Neuronal stem cell (in vitro differentiated cells): Measurements from ENCODE around the gene CLDN9.

ENCODE experiments used
- DNase-seq: peaks from one replicate; pipeline ENCODE4 v3.0.0-alpha.2; 2013; ENCODE audit warnings: low spot score
- H2AFZ ChIP-seq: one replicate; pipeline ENCODE4 v1.6.1; 2013; ENCODE audit warnings: mild to moderate bottlenecking, low read length, inconsistent platforms
- H2AK5ac ChIP-seq: 2 replicates; pipeline ENCODE4 v1.6.1; 2013; ENCODE audit warnings: low read depth, mild to moderate bottlenecking, inconsistent platforms, low read length, moderate library complexity, mixed read lengths
- H2BK120ac ChIP-seq: 2 replicates; pipeline ENCODE4 v1.6.1; 2013; ENCODE audit warnings: low read depth, mild to moderate bottlenecking, inconsistent platforms, low read length, moderate library complexity, mixed read lengths
- H2BK12ac ChIP-seq: one replicate; pipeline ENCODE4 v1.6.1; 2013; ENCODE audit warnings: low read length, inconsistent platforms
- H2BK15ac ChIP-seq: 2 replicates; pipeline ENCODE4 v1.6.1; 2013; ENCODE audit warnings: mild to moderate bottlenecking, low read length, inconsistent platforms, mixed read lengths
- H2BK5ac ChIP-seq: one replicate; pipeline ENCODE4 v1.6.1; 2013; ENCODE audit warnings: inconsistent platforms, mild to moderate bottlenecking, low read length, moderate library complexity
- H3K14ac ChIP-seq: one replicate; pipeline ENCODE4 v1.6.1; 2013; ENCODE audit warnings: low read length, inconsistent platforms
- H3K18ac ChIP-seq: 2 replicates; pipeline ENCODE4 v1.6.1; 2013; ENCODE audit warnings: low read length, inconsistent platforms
- H3K23ac ChIP-seq: 2 replicates; pipeline ENCODE4 v1.6.1; 2013; ENCODE audit warnings: low read depth, mild to moderate bottlenecking, mixed read lengths, low read length, inconsistent platforms; ENCODE audit not compliant: poor library complexity
- H3K27ac ChIP-seq: replicated peaks from 3 replicates; pipeline ENCODE4 v1.5.1; 2013; ENCODE audit warnings: low read length, inconsistent platforms
- H3K27me3 ChIP-seq, 3 experiments: 2 replicates each; pipeline ENCODE4 v1.6.1; 2013; ENCODE audit warnings: low read length in 3 of 3, mild to moderate bottlenecking in 2 of 3, inconsistent platforms in 1 of 3, low read depth in 1 of 3, mixed read lengths in 1 of 3, moderate library complexity in 1 of 3; ENCODE audit not compliant: control insufficient read depth in 3 of 3, insufficient read depth in 3 of 3
- H3K36me3 ChIP-seq, 2 donors: replicated peaks in 1 of 2; 2 replicates each; pipeline ENCODE4 v1.6.1; 2013; ENCODE audit warnings: low read length in 2 of 2; ENCODE audit not compliant: control insufficient read depth in 2 of 2, insufficient read depth in 2 of 2
- H3K4ac ChIP-seq: 2 replicates; pipeline ENCODE4 v1.6.1; 2013; ENCODE audit warnings: inconsistent platforms, mild to moderate bottlenecking, low read length, moderate library complexity
- H3K4me1 ChIP-seq, 2 donors: 1 replicate in 1 of 2; 2 replicates in 1 of 2; pipeline ENCODE4 v1.6.1; 2013; ENCODE audit warnings: low read length in 2 of 2, low read depth in 1 of 2; ENCODE audit not compliant: control insufficient read depth in 2 of 2, insufficient read depth in 1 of 2
- H3K4me2 ChIP-seq: one replicate; pipeline ENCODE4 v1.6.1; 2013; ENCODE audit warnings: mild to moderate bottlenecking, low read length, inconsistent platforms; ENCODE audit not compliant: insufficient read depth, poor library complexity, severe bottlenecking
- H3K4me3 ChIP-seq, 2 donors: 2 replicates each; pipeline ENCODE4 v1.5.1; 2013; ENCODE audit warnings: low read length in 2 of 2, mild to moderate bottlenecking in 2 of 2, inconsistent platforms in 1 of 2, moderate library complexity in 1 of 2
- H3K79me1 ChIP-seq: one replicate; pipeline ENCODE4 v1.6.1; 2013; ENCODE audit warnings: low read depth, mild to moderate bottlenecking, inconsistent platforms, low read length, moderate library complexity
- H3K9ac ChIP-seq: one replicate; pipeline ENCODE4 v1.6.1; 2013; ENCODE audit warnings: mild to moderate bottlenecking, low read depth, low read length, inconsistent platforms; ENCODE audit not compliant: poor library complexity
- H3K9me3 ChIP-seq, 2 donors: replicated peaks in 1 of 2; 2 replicates each; pipeline versions ENCODE3 to v1.6.1; 2013; ENCODE audit warnings: low read length in 2 of 2, mild to moderate bottlenecking in 2 of 2, inconsistent platforms in 1 of 2, low read depth in 1 of 2, mixed read lengths in 1 of 2, moderate library complexity in 1 of 2; ENCODE audit not compliant: control insufficient read depth in 2 of 2, insufficient read depth in 1 of 2
- H4K8ac ChIP-seq: one replicate; pipeline ENCODE4 v1.6.1; 2013; ENCODE audit warnings: low read depth, mild to moderate bottlenecking, inconsistent platforms, low read length, moderate library complexity
- H4K91ac ChIP-seq: one replicate; pipeline ENCODE4 v1.6.1; 2013; ENCODE audit warnings: low read length, low read depth, mild to moderate bottlenecking, inconsistent platforms; ENCODE audit not compliant: poor library complexity
- WGBS, 2 donors: extraction: QIAGEN DNeasy Blood & Tissue Kit; methylation state at CpG; one replicate each; pipeline ENCODE4 v1.1.7; 2013; ENCODE audit warnings: missing lambda C conversion rate in 2 of 2, mixed read lengths in 1 of 2; ENCODE audit not compliant: insufficient read length in 2 of 2, insufficient replicate concordance in 1 of 2; ENCODE audit errors: extremely low coverage in 2 of 2; 5-methylcytosine and 5-hydroxymethylcytosine counted together

The CLDN9 gene

GRCh38 chr16:3017794-3018506 is 5.2 kb downstream of the CLDN9 start, which contains the start of gene CLDN6:
TSS of gene CLDN6 (minus strand) at chr16:3018183. CDS start at chr16:3016021, 2,162 bp downstream.
- no peak within 1 kb of the TSS for H4K91ac ChIP-seq
- H2BK5ac ChIP-seq, result peak within 1 kb of the TSS; percentile 39
- peak within 1 kb of the TSS; percentile 94 for H3K18ac ChIP-seq
- peak within 1 kb of the TSS; percentile 38 for H3K14ac ChIP-seq
- peak within 1 kb of the TSS; percentile 92 for H4K8ac ChIP-seq
- WGBS, 2 donors, result no CpG with 5 or more reads among the region's 52 CpGs
- H3K4me1 ChIP-seq, result peaks cover 17 to 22% of the 10 kb centered on the region in 2 donors
- H3K4me2 ChIP-seq, result peak within 1 kb of the TSS; percentile 84
- H2AK5ac ChIP-seq, result peak within 1 kb of the TSS; percentile 36
- H2BK15ac ChIP-seq, result peak within 1 kb of the TSS; percentile 83
- peak within 1 kb of the TSS; percentile 34 for H2AFZ ChIP-seq
- no peaks in the 10 kb centered on the region for H3K9me3 ChIP-seq
- H2BK12ac ChIP-seq, result no peak within 1 kb of the TSS
- H3K27me3 ChIP-seq, result peaks cover 7 to 41% (median 20%) of the 10 kb centered on the region in 3 experiments
- H3K27ac ChIP-seq, result no peak within 1 kb of the TSS
- H3K23ac ChIP-seq, result peak within 1 kb of the TSS; percentile 94
- no peak within 1 kb of the TSS for H2BK120ac ChIP-seq
- peaks cover 6% of the 10 kb centered on the region for H3K79me1 ChIP-seq
- peak; percentile 77 for DNase-seq
- peak within 1 kb of the TSS in 1 of 2 donors; percentile 78 for H3K4me3 ChIP-seq
- H3K4ac ChIP-seq, result no peak within 1 kb of the TSS
- no peaks in the 10 kb centered on the region for H3K36me3 ChIP-seq
- H3K9ac ChIP-seq, result peak within 1 kb of the TSS; percentile 34

GRCh38 chr16:3019594-3020246 is 7.0 kb downstream of the CLDN9 start:
- Histone ChIP-seq H2BK15ac (peak overlapping the region; percentile 67), H3K79me1 (peaks cover 9% of the 10 kb centered on the region), H3K9me3 (no peaks in the 10 kb centered on the region), H3K18ac (peak overlapping the region; percentile 85), H3K4me1 (peaks cover 25 to 29% of the 10 kb centered on the region in 2 donors), H3K23ac (peak overlapping the region; percentile 98), H3K4me3 (peak overlapping the region; percentile 46 to 51), H4K8ac (peak overlapping the region; percentile 43), H3K27ac (no peak overlapping the region), H4K91ac (no peak overlapping the region), H2BK120ac (no peak overlapping the region), H3K9ac (no peak overlapping the region), H2BK5ac (peak overlapping the region; percentile 53), H2AFZ (peak overlapping the region; percentile 93), H3K36me3 (no peaks in the 10 kb centered on the region), H2AK5ac (peak overlapping the region; percentile 46), H3K4me2 (peak overlapping the region; percentile 73), H3K4ac (no peak overlapping the region), H3K14ac (no peak overlapping the region), H3K27me3 (peaks cover 0 to 24% (median 9%) of the 10 kb centered on the region in 3 experiments), H2BK12ac (no peak overlapping the region)
- no CpG with 5 or more reads among the region's 40 CpGs for WGBS, 2 donors
- no peak for DNase-seq

GRCh38 chr16:3020247-3020603 is 7.5 kb downstream of the CLDN9 start, which contains the start of gene TNFRSF12A:
TSS of gene TNFRSF12A (plus strand) at chr16:3020368. CDS start at chr16:3020398, 30 bp downstream.
- H3K27me3 ChIP-seq, result peaks cover 0 to 19% (median 9%) of the 10 kb centered on the region in 3 experiments
- no peak within 1 kb of the TSS for H2BK120ac ChIP-seq
- H2AK5ac ChIP-seq, result peak within 1 kb of the TSS; percentile 81
- H4K8ac ChIP-seq, result peak within 1 kb of the TSS; percentile 43
- WGBS, 2 donors, result no CpG with 5 or more reads among the region's 49 CpGs
- peak within 1 kb of the TSS; percentile 51 to 91 for H3K4me3 ChIP-seq
- H3K4me1 ChIP-seq, result peaks cover 25 to 29% of the 10 kb centered on the region in 2 donors
- H3K9ac ChIP-seq, result peak within 1 kb of the TSS; percentile 91
- peak within 1 kb of the TSS; percentile 89 for H3K14ac ChIP-seq
- peak within 1 kb of the TSS; percentile 92 for H3K27ac ChIP-seq
- H3K4me2 ChIP-seq, result peak within 1 kb of the TSS; percentile 100
- H4K91ac ChIP-seq, result no peak within 1 kb of the TSS
- H3K4ac ChIP-seq, result no peak within 1 kb of the TSS
- peak within 1 kb of the TSS; percentile 93 for H2AFZ ChIP-seq
- H3K18ac ChIP-seq, result peak within 1 kb of the TSS; percentile 98
- H2BK12ac ChIP-seq, result peak within 1 kb of the TSS; percentile 90
- H3K9me3 ChIP-seq, result no peaks in the 10 kb centered on the region
- peak within 1 kb of the TSS; percentile 96 for H2BK15ac ChIP-seq
- H2BK5ac ChIP-seq, result peak within 1 kb of the TSS; percentile 82
- H3K23ac ChIP-seq, result peak within 1 kb of the TSS; percentile 98
- peaks cover 9% of the 10 kb centered on the region for H3K79me1 ChIP-seq
- no peaks in the 10 kb centered on the region for H3K36me3 ChIP-seq
- peak; percentile 84 for DNase-seq
